Measurements from ENCODE around the gene SV2C.

Gene SV2C

GRCh38 chr5:76165711-76166374, 82.7 kb downstream of the SV2C start:
- no peak for DNase-seq (ENCODE audit: low read depth)

GRCh38 chr5:76166886-76167576, 83.8 kb downstream of the SV2C start:
- DNase-seq (ENCODE audit: low read depth) = no peak

GRCh38 chr5:76169146-76169905, 86.1 kb downstream of the SV2C start:
- DNase-seq (ENCODE audit: low read depth) = no peak

DNA sequence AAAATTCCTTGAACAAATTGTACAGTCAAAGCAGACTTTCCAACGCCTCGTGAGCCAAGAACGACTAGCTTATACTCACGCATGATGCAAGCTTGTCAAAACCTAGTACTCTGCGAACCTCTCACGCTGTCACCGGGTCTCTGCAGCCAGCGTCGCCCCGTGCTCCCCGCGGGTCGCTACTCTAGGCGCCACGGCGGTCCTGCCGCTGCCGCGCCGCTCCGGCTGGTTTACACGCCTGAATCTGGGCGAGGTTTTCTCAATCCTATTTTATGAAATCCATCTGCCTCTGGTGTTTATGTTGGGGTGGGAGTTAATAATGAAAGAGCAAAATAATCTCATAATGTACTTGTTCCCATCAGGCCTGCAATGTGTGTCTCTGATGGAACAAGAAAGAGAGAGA, 90.9 kb downstream of the SV2C start:
- no peak for DNase-seq (ENCODE audit: low read depth)

DNA sequence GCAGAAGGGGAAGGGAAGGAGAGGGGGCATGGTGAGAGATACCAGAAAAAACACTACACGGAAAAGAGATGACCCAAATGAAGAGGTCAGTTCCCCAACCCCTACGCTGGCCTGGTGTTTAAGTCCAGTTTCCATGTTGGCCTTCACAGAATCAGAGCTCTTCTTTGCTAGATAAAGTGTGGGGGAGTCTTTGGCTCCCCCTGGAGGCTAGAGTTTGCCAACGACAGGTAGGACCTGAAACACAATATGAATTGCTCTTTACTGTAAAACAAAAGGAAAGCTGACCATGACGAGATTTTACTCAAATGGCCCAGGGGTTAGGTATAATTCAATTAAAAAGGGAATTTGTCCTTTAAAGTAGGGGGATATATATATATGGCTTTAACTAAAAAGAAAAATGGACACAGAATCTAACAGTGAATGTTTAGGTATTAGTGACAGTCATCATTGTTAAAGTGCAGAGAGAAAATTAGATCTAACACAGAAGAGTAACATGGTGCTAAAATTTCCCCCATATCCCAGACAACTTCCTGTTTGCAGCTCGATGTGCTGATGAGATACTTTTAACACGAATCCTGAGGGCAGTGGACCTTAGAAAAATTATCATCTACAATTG, 92.0 kb downstream of the SV2C start:
- peak; percentile 9 for DNase-seq (ENCODE audit: low read depth)

- DNase-seq (ENCODE audit: low read depth) = no peak
These were observed 92.7 kb downstream of the SV2C start for GRCh38 chr5:76175821-76176403.

DNA sequence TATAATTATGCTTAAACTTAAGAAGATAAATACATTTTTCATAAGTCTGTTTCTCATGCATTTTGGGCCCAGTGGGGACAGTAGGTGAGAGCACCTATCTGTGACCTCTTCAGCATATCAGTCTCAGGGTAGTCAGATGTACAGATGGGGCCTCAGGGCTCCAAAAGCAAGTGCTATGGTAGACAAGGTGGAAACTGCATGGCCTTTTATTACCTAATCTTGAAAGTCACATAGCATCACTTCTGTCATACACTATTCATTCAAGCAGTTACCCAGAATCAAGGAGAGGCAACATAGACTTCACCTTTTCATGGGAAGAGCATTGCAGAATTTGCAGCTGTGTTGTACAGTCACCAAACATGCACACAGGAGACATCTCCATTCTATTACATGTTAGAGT, 94.8 kb downstream of the SV2C start:
- DNase-seq (ENCODE audit: low read depth) = no peak

DNA sequence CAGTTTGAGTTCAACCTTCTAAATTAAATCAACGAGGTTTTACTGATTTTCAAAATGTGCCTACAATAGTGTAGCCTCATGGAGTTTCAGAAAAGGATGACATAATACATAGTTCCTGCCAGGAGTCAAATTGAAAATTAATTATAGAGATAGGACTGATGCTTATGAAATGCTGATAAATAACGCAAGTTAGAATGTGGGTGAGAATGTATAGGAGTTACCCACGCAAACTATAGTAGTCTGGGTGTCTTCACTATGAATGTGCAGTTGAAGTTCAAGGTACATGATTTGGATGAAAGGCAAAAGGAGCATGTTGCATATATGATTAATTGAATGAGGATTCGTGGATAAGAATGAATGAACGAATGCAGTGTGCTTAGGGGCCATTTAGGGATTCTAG, 95.7 kb downstream of the SV2C start:
- DNase-seq (ENCODE audit: low read depth) = no peak

DNA sequence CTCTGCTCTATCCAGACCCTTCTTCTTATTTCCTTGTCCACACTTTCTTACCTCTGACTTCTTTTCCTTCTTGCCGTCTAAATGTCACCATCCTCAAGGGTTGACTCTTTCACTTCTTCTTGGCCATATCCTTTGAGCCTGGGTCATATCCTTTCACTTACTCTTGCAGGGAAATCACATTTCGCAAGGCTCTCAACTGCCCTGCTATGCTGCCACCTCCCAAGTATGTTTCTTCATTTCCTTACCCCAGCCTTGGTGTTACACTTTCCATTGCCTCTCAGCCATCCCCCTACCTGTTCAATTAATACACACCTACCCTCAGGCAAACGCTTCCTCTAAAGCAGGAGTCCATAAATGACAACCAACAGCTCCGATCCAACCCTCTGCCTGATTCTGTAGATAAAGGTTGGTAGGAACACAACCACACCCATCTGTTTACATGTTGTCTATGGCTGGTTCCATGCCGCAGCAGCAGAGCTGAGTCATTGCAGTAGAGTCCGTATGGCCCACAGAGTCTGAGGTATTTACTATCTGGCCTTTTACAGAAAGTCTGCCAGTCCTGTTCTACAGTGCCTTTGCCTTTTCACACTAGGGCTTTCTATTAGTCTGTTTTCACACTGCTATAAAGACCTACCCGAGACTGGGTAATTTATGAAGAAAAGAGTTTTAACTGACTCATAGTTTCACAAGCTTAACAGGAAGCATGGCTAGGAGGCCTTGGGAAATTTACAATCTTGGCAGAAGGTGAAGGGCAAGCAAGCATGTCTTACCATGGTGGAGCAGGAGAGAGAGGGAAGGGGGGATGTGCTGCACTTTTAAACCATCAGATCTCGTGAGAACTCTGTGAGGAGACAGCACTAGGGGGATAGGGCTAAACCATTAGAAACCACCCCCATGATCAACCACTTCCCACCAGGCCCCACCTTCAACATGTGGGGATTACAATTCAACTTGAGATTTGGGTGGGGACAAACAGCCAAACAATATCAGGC, 97.9 kb downstream of the SV2C start:
- no peak for DNase-seq (ENCODE audit: low read depth)

DNA sequence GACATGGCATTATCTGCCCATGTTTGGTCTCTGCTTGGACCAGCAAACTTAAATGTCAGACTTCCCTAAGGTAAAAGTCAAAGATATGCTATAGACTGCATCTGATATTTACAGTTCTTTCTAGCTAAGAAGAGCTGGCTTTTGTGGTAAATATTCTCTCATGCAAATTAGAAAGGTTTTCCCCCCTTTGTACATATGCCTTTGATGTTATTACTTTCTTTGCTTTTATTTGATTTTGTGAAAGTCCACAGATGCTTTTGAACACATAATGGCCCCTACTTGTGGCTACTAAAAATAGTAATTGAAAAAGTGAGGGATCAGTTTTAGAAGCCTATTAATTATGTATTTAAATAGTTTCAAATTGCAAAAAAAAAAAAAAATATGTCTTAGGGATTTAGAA, 104.2 kb downstream of the SV2C start:
- DNase-seq (ENCODE audit: low read depth) = no peak

DNA sequence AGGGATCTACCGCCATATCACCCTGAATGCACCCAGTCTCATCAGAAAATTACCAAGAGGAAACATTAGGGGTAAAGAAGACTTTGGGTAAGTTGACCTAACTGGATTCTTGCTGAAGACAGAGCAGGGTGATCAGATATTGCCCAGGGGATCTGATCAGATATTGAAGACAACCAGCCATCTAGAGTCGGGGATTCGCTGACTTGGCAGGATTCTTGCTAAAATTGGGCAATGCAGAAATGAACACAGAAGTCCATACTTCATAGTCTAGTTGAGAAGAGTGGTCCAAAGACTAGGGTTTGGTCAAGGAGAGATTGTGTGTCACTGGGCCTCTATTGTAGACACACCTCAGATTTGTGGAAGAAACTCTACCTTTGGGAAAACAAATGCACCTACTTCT, 107.2 kb downstream of the SV2C start:
- DNase-seq (ENCODE audit: low read depth) = no peak

DNA sequence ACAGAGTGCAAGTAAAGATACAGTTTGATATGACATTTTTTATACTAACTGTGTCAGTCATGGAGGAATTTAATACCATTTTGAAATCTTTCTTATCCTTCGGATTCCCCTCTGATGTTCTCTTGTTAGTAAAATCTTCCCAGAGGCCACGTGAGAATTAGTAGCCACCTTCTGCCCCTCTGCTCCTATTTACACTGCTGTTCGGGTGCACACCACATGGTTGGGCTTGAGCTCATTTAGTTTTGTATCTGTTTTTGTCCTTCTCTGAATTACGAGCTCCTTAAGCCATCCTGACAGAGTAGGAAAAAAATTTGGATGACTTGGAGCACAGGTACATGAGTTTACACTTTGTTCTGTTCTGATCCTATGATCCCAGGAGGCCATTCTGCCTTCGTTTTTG, 109.7 kb downstream of the SV2C start:
- no peak for DNase-seq (ENCODE audit: low read depth)

- DNase-seq (ENCODE audit: low read depth) = no peak
These were observed 110.5 kb downstream of the SV2C start for GRCh38 chr5:76193635-76194034.

GRCh38 chr5:76194340-76194739, 111.2 kb downstream of the SV2C start:
- no peak for DNase-seq (ENCODE audit: low read depth)

- DNase-seq (ENCODE audit: low read depth) = no peak
These were observed 113.3 kb downstream of the SV2C start for GRCh38 chr5:76196457-76196856.

- no peak for DNase-seq (ENCODE audit: low read depth)
These were observed 113.8 kb downstream of the SV2C start for GRCh38 chr5:76196886-76197489.

DNA sequence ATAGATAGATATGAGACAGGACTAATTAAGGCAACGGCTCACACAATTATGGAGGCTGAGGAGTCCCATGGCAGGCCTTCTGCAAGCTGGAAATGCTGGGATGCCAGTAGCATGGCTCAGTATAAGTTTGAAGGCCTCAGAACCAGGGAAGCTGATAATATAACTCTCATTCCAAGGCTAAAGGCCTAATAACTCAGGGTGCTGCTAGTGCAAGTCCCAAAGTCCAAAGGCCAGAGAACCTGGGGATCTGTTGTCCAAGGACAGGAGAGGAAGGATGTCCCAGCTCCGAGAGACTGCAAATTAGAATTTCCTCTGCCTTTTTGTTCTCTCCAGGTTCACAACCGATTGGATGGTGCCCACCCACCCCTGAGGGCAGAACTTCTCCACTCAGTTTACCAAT, 114.5 kb downstream of the SV2C start:
- DNase-seq (ENCODE audit: low read depth) = no peak

DNA sequence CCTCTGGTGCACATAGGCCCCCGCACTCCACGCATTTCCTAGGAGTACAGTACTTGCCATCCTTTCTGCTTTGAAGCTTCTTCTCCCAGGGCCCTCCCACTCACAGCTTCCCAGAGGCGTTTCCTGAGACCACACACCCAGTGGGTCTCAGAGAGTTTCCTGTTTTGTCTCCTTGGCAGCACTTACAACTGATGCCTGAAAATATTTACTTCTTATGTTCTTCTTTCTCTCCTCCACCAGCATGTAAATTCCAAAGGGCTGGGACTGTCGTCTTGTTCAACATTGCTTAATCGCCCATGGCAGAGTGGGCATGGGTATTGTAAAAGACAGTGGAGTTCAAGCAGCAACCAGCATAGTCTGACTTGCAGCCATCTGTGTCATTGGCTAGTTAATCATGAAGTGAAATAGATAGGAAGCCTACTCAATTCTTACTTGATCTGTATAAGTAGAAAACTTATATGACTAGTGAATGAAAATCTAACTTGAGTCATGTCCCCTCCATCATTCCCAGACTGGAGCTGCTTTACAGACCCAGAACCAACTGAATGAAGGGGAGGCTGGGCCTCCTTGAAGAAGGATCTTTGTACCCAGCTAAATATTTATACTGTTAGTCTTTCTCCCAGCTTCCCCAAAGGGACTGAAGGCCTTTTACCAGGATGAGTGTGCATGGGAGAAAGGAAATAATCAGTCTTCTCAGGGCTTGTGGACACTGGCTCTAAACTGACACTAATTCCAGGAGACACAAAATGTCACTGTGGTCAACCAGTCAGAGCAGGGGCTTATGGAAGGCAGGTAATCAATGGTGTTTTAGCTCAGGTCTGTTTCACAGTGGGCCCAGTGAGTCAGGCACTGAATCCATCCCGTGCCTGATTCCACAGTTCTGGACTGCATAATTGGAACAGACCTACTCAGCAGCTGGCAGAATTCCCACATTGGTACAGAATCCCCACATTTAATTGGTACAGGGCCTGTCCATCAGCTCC, 116.4 kb downstream of the SV2C start:
- DNase-seq (ENCODE audit: low read depth) = no peak

DNA sequence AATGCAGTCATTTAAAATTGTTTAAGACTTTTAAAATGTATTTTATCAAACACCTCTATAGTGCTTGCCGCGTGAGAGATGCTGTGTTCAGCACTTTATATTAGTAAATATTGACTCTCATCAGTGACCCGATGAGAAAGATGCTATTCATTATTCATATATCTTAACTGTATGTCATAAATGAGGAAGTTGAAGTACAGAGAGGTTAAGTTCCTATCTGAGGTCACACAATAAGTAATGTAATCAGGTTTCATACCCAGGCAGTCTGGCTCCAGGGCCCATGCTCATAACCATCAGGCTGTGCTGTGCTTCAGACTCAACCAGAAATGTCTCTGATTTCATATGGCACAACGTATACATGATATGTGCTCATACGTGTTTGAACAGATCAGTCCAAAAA, 119.0 kb downstream of the SV2C start:
- no peak for DNase-seq (ENCODE audit: low read depth)

DNA sequence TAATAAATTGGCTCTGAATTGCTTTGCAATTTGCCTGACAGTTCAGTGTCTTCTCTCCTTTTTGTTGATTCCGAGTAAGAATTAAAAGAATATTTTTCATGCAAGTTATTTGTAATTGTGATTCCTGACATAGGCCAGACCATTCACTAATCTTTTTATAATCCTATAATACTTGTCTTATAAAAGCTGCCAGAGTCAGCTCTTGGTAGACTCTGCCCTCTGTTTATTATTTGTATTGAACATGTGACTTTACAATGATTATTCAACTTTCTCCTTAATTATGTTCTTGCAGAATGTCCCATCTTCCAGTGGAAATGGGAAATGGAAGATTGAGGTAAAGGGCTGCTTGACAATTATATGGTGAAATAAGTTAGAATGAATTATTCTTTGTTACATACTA, 121.0 kb downstream of the SV2C start:
- no peak for DNase-seq (ENCODE audit: low read depth)
